ENCODE measurements around the gene MUC5AC. TPM values are rescaled to one million over a fixed set of nuclear protein-coding genes. Genes with fewer than 3 reads are reported as not detected.

MUC5AC gene
- total RNA-seq, 2 experiments from 2014 or later = not detected

DNA sequence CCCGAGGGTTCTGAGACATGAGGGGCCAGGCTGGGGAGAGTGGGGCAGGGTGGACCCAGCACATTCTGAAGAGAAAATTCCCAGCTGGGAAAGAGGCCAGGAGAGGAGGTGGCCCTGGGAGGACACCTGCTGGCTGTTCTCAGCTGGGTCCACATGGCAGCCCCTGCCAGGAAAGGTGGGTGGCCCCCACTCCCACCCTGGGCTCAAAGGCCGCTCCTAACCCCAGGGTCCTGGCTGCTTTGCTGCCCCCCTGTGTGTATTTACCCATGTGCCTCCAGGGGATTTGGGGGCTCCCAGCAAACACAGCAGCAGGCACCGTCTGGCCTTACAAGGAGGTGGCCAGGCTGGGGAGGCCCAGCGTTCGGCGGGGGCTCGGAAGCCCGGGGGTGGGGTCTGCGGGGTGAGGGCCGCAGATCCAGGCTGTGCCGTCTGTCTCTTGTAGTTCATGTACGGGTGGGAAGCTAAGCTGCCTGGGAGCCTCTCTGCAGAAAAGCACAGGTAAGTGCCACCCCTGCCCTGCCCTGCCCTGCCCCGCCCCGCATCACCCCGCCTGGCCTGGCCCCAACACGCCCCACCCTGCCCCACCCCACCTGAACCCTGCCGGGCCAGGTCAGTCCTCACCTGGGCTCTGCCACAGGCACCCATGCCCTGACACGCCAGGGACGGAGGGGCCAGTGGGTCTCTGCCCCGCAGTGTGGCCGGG is 75.7 kb downstream of the MUC5AC start:
- TF ChIP-seq, protein P1, sequence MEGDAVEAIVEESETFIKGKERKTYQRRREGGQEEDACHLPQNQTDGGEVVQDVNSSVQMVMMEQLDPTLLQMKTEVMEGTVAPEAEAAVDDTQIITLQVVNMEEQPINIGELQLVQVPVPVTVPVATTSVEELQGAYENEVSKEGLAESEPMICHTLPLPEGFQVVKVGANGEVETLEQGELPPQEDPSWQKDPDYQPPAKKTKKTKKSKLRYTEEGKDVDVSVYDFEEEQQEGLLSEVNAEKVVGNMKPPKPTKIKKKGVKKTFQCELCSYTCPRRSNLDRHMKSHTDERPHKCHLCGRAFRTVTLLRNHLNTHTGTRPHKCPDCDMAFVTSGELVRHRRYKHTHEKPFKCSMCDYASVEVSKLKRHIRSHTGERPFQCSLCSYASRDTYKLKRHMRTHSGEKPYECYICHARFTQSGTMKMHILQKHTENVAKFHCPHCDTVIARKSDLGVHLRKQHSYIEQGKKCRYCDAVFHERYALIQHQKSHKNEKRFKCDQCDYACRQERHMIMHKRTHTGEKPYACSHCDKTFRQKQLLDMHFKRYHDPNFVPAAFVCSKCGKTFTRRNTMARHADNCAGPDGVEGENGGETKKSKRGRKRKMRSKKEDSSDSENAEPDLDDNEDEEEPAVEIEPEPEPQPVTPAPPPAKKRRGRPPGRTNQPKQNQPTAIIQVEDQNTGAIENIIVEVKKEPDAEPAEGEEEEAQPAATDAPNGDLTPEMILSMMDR (conservative IDR thresholded peaks at IDR 0.05; ENCODE audit: low read length) = no peak
- TF ChIP-seq EZH2phosphoT487 (IDR thresholded peaks at IDR 0.05; ENCODE audit: borderline replicate concordance, low read depth, low read length) = no peak
- intact Hi-C loops (cut with micrococcal nuclease; ENCODE audit: unreplicated experiment) = no loop called here
- no peak for DNase-seq (ENCODE audit: low spot score)
- POLR2A ChIA-PET = no interaction called here
- H3K79me2 ChIP-seq (ENCODE audit: insufficient read depth, low read depth, low read length) = no peaks in the 10 kb centered on the region
- BruUV-seq (replicated peaks) = no TSS peak
- no peaks in the 10 kb centered on the region for H3K4me1 ChIP-seq (ENCODE audit: insufficient read depth, low read length, poor library complexity, severe bottlenecking)
- CTCF ChIA-PET (ENCODE audit: unreplicated experiment) = no interaction called here
- no peaks in the 10 kb centered on the region for H3K36me3 ChIP-seq (ENCODE audit: insufficient read depth, low read length)
- no peak overlapping the region for H2AFZ ChIP-seq (ENCODE audit: low read length)
- no peak overlapping the region for H3K4me2 ChIP-seq (ENCODE audit: low read length)
- H3K27ac ChIP-seq (ENCODE audit: low read depth, low read length, poor library complexity, severe bottlenecking) = no peak overlapping the region
- H4K20me1 ChIP-seq (ENCODE audit: insufficient read depth, low read length) = no peaks in the 10 kb centered on the region
- no peaks in the 10 kb centered on the region for H3K9me2 ChIP-seq (ENCODE audit: insufficient read depth, low read length)
- H3K4me3 ChIP-seq (ENCODE audit: low read depth, low read length, poor library complexity, severe bottlenecking) = no peak overlapping the region
- H3K9me3 ChIP-seq (ENCODE audit: low read length) = no peaks in the 10 kb centered on the region

DNA sequence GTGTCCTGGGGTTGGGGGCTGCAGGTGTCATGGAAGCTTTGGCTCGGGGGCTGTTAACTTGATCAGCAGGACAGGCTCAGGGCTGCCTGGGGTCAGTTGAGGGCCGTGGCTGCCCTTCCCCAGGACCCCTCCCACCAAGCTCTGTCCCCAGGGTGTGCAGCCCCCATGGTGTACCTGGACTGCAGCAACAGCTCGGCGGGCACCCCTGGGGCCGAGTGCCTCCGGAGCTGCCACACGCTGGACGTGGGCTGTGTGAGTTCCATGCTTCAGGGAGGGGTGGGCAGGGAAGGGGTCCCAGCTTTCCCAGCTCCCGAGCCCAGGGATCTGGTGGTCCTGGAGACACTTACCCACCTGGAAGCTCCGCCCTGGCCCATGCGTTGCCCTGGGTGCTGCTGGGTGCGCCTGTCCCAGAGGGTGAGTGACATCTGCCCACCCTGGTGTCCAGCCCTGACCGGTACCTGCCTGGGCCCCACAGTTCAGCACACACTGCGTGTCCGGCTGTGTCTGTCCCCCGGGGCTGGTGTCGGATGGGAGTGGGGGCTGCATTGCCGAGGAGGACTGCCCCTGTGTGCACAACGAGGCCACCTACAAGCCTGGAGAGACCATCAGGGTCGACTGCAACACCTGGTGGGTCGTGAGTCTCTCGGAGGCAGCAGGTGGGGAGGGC is 76.4 kb downstream of the MUC5AC start:
- no peak overlapping the region for H2AFZ ChIP-seq (ENCODE audit: low read length)
- intact Hi-C loops (cut with micrococcal nuclease; ENCODE audit: unreplicated experiment) = no loop called here
- no peaks in the 10 kb centered on the region for H3K9me3 ChIP-seq (ENCODE audit: low read length)
- CTCF ChIA-PET (ENCODE audit: unreplicated experiment) = no interaction called here
- no peak overlapping the region for H3K4me2 ChIP-seq (ENCODE audit: low read length)
- POLR2A ChIA-PET = no interaction called here
- no peaks in the 10 kb centered on the region for H3K79me2 ChIP-seq (ENCODE audit: insufficient read depth, low read depth, low read length)
- no peaks in the 10 kb centered on the region for H4K20me1 ChIP-seq (ENCODE audit: insufficient read depth, low read length)
- no peaks in the 10 kb centered on the region for H3K36me3 ChIP-seq (ENCODE audit: insufficient read depth, low read length)
- no peak for DNase-seq (ENCODE audit: low spot score)
- no TSS peak for BruUV-seq (replicated peaks)
- no peaks in the 10 kb centered on the region for H3K9me2 ChIP-seq (ENCODE audit: insufficient read depth, low read length)
- no peaks in the 10 kb centered on the region for H3K4me1 ChIP-seq (ENCODE audit: insufficient read depth, low read length, poor library complexity, severe bottlenecking)
- TF ChIP-seq, protein P1 (conservative IDR thresholded peaks at IDR 0.05; ENCODE audit: low read length) = no peak
- TF ChIP-seq EZH2phosphoT487 (IDR thresholded peaks at IDR 0.05; ENCODE audit: borderline replicate concordance, low read depth, low read length) = no peak
- H3K27ac ChIP-seq (ENCODE audit: low read depth, low read length, poor library complexity, severe bottlenecking) = no peak overlapping the region
- H3K4me3 ChIP-seq (ENCODE audit: low read depth, low read length, poor library complexity, severe bottlenecking) = no peak overlapping the region

DNA sequence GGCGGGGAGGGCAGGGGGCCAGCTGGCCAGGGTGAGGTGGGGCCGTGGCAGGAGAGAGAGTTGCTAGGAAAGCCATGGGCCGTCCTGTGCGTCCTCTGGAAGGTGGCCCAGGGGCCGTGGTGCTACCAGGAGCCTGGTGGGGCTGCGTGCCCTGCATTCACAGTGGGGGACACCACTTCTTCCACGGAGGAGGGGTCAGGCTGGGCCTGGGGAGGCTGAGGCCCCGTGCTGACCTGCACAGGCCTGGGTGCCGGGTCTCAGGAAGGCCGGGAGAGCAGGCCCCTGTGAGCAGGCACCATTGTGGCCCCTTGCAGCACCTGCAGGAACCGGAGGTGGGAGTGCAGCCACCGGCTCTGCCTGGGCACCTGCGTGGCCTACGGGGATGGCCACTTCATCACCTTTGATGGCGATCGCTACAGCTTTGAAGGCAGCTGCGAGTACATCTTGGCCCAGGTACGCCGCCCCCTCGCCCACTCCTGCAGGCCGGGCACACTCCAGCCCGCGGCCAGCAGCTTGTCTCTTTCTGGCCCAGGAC is 77.1 kb downstream of the MUC5AC start:
- Histone ChIP-seq H3K9me2 (ENCODE audit: insufficient read depth, low read length) (no peaks in the 10 kb centered on the region), H3K4me2 (ENCODE audit: low read length) (no peak overlapping the region), H3K4me3 (ENCODE audit: low read depth, low read length, poor library complexity, severe bottlenecking) (no peak overlapping the region), H4K20me1 (ENCODE audit: insufficient read depth, low read length) (no peaks in the 10 kb centered on the region), H3K79me2 (ENCODE audit: insufficient read depth, low read depth, low read length) (no peaks in the 10 kb centered on the region), H3K36me3 (ENCODE audit: insufficient read depth, low read length) (no peaks in the 10 kb centered on the region), H3K9me3 (ENCODE audit: low read length) (no peaks in the 10 kb centered on the region), H2AFZ (ENCODE audit: low read length) (no peak overlapping the region), H3K4me1 (ENCODE audit: insufficient read depth, low read length, poor library complexity, severe bottlenecking) (no peaks in the 10 kb centered on the region), H3K27ac (ENCODE audit: low read depth, low read length, poor library complexity, severe bottlenecking) (no peak overlapping the region)
- intact Hi-C loops (cut with micrococcal nuclease; ENCODE audit: unreplicated experiment) = no loop called here
- ChIA-PET POLR2A (no interaction called here), CTCF (ENCODE audit: unreplicated experiment) (no interaction called here)
- TF ChIP-seq, protein P1 (conservative IDR thresholded peaks at IDR 0.05; ENCODE audit: low read length) = no peak
- TF ChIP-seq EZH2phosphoT487 (IDR thresholded peaks at IDR 0.05; ENCODE audit: borderline replicate concordance, low read depth, low read length) = no peak
- BruUV-seq (replicated peaks) = no TSS peak
- DNase-seq (ENCODE audit: low spot score) = no peak

Data from OCI-LY7 (cell line).